K562 (cell line): Measurements from ENCODE around the gene MBD3. TPM values are rescaled to one million over a fixed set of nuclear protein-coding genes. Genes with fewer than 3 reads are reported as not detected.

ENCODE experiments used
- ASH1L ChIP-seq: fragments of 450-650 bp; IDR thresholded peaks from 2 replicates; pipeline ENCODE4 v1.6.1; 2018; ENCODE audit warnings: borderline replicate concordance, mild to moderate bottlenecking, low read depth; ENCODE audit not compliant: partially characterized antibody
- CBX1 ChIP-seq: sonication (generic); IDR thresholded peaks from 2 replicates; pipeline ENCODE4 v1.6.1; 2016; ENCODE audit warnings: antibody characterized with exemption, low read depth, mild to moderate bottlenecking
- DIDO1 ChIP-seq: fragments of 450-650 bp; IDR thresholded peaks from 2 replicates; pipeline ENCODE4 v1.6.1; 2016; ENCODE audit warnings: low read depth, missing biosample characterization, missing genetic modification characterization
- DNMT1 ChIP-seq: fragments of 450-650 bp; IDR thresholded peaks from 2 replicates; pipeline ENCODE4 v1.6.1; 2016; ENCODE audit warnings: antibody characterized with exemption, mild to moderate bottlenecking
- ETV6 ChIP-seq, 3 experiments: fragments of 150-350 bp in 1 of 3; sonication (generic) in 1 of 3; formaldehyde crosslinking in 1 of 3; IDR thresholded peaks; 2 replicates each; pipeline versions ENCODE4 v1.6.1 to v1.8.0; 2014 to 2022; ENCODE audit warnings: borderline replicate concordance in 2 of 3, low read depth in 2 of 3, antibody characterized with exemption in 1 of 3, low read length in 1 of 3, mild to moderate bottlenecking in 1 of 3, missing genetic modification reagents in 1 of 3
- HMG20A ChIP-seq: fragments of 450-650 bp; formaldehyde crosslinking; conservative IDR thresholded peaks from 2 replicates; pipeline ENCODE4 v1.4.0; 2020; ENCODE audit warnings: mild to moderate bottlenecking, mixed read lengths
- MIER1 ChIP-seq: fragments of 450-650 bp; IDR thresholded peaks from 2 replicates; pipeline ENCODE4 v1.6.1; 2016; ENCODE audit warnings: antibody characterized with exemption, mild to moderate bottlenecking, low read depth
- MTF1 ChIP-seq: fragments of 250-450 bp; sonication (Bioruptor Pico); IDR thresholded peaks from 2 replicates; pipeline ENCODE4 v1.9.0; 2021; ENCODE audit warnings: moderate library complexity, mild to moderate bottlenecking, inconsistent platforms, borderline replicate concordance
- NFE2L1 ChIP-seq: fragments of 450-650 bp; IDR thresholded peaks from 2 replicates; pipeline ENCODE4 v1.6.1; 2016; ENCODE audit warnings: missing genetic modification characterization, low read depth, mild to moderate bottlenecking, missing compliant biosample characterization, moderate library complexity, borderline replicate concordance
- NR4A1 ChIP-seq, 2 experiments: fragments of 250-450 bp in 1 of 2; fragments of 450-650 bp in 1 of 2; sonication (Bioruptor Pico) in 1 of 2; IDR thresholded peaks; 2 replicates each; pipeline versions ENCODE4 v1.4.0 to v1.6.1; 2016 to 2020; ENCODE audit warnings: mild to moderate bottlenecking in 2 of 2, missing compliant biosample characterization in 1 of 2, missing genetic modification characterization in 1 of 2, moderate library complexity in 1 of 2
- RFX1 ChIP-seq: fragments of 450-650 bp; IDR thresholded peaks from 2 replicates; pipeline ENCODE4 v1.6.1; 2016; ENCODE audit warnings: mild to moderate bottlenecking, moderate library complexity
- SMARCA4 ChIP-seq: fragments of 450-650 bp; IDR thresholded peaks from 2 replicates; pipeline ENCODE4 v1.6.1; 2016
- ZNF41 ChIP-seq: fragments of 250-450 bp; sonication (Bioruptor Pico); conservative IDR thresholded peaks from 2 replicates; pipeline ENCODE4 v1.4.0; 2020; ENCODE audit warnings: mild to moderate bottlenecking
- polyA plus RNA-seq, 8 experiments: library from polyadenylated mRNA; depleted of rRNA in 4 of 8; stranded (reverse) in 5 of 8; unstranded in 3 of 8; fragments of >200 nt; fragmentation: Nextera tagmentation in 2 of 8; fragmentation: Illumina TruSeq in 1 of 8; extraction: Ambion mirVana in 2 of 8; extraction: Trizol in 1 of 8; gene quantifications; 2 replicates each; pipeline versions ENCODE4 v1.2.1 to v1.2.3, GENCODE V29; 2011 to 2014; ENCODE audit warnings: inconsistent platforms in 1 of 8, missing spikeins in 1 of 8
- total RNA-seq, 7 experiments: library from RNA; depleted of rRNA in 6 of 7; stranded (reverse); fragments of >200 nt in 6 of 7; fragmentation: Illumina TruSeq in 2 of 7; extraction: Trizol in 2 of 7; gene quantifications; 2 replicates each; pipeline versions ENCODE4 v1.2.1 to v1.2.3, GENCODE V29; 2011 to 2021; ENCODE audit warnings: low replicate concordance in 1 of 7
- TF ChIP-seq, protein P1 (sequence below): IDR thresholded peaks from 2 replicates; pipeline ENCODE4 v1.6.1; 2011; ENCODE audit warnings: borderline replicate concordance, low read depth, mild to moderate bottlenecking, moderate library complexity, low read length; ENCODE audit not compliant: insufficient read depth, poor library complexity, severe bottlenecking
- TF ChIP-seq, protein P2 (sequence below): sonication (generic); formaldehyde crosslinking; IDR thresholded peaks from 2 replicates; pipeline ENCODE4 v1.8.1; 2023; ENCODE audit warnings: mild to moderate bottlenecking, missing genetic modification reagents
- TF ChIP-seq, protein P3 (sequence below), 2 experiments: fragments of 250-450 bp in 1 of 2; fragments of 450-650 bp in 1 of 2; sonication (Bioruptor Pico) in 1 of 2; IDR thresholded peaks; 2 replicates each; pipeline versions ENCODE4 v1.6.1 to v1.8.0; 2016 to 2021; ENCODE audit warnings: mild to moderate bottlenecking in 2 of 2, moderate library complexity in 2 of 2, missing compliant biosample characterization in 1 of 2, missing genetic modification characterization in 1 of 2
- TF ChIP-seq, protein P4 (sequence below): fragments of 200-800 bp; sonication (Bioruptor generic); IDR thresholded peaks from 2 replicates; pipeline ENCODE4 v1.6.1; 2017; ENCODE audit warnings: missing genetic modification characterization, missing compliant biosample characterization

MBD3 gene
- total and polyA plus RNA-seq, 9 of the 15 experiments (the other 6 are each of a cell fraction or from before 2014, with no cell fraction given) = 0.24 to 137 (median 30.9) TPM

DNA sequence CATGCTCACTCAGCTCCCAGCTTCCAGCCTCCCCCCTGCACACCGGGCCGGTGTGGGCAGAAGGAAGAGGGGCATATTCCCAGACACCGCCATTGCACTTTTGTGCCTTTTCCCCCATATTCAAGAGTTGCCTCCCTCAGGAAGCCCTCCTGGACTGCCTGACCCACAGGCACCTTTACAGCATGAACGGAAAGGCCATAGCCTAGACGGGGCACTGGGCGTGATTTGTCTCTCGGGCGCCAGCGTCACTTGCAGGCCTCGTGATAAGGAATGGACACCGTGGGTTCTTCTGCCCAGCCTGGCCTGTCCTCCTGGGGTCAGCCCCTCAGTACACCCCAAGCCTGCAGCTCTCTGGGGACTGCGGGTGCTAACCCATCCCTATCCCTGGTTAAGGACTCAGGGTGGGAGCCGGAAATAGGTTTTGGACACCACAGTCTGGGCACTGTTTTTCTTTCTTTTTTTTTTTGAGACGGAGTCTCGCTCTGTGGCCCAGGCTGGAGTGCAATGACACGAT, 13.5 kb upstream of the MBD3 start (continued):
- TF ChIP-seq, protein P1, sequence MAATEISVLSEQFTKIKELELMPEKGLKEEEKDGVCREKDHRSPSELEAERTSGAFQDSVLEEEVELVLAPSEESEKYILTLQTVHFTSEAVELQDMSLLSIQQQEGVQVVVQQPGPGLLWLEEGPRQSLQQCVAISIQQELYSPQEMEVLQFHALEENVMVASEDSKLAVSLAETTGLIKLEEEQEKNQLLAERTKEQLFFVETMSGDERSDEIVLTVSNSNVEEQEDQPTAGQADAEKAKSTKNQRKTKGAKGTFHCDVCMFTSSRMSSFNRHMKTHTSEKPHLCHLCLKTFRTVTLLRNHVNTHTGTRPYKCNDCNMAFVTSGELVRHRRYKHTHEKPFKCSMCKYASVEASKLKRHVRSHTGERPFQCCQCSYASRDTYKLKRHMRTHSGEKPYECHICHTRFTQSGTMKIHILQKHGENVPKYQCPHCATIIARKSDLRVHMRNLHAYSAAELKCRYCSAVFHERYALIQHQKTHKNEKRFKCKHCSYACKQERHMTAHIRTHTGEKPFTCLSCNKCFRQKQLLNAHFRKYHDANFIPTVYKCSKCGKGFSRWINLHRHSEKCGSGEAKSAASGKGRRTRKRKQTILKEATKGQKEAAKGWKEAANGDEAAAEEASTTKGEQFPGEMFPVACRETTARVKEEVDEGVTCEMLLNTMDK = no peak
- no peak for TF ChIP-seq MTF1
- TF ChIP-seq HMG20A (CRISPR knock-in tag) = 0 out of 2 replicates have a peak, but pooled peaks have one; percentile 22
- TF ChIP-seq MIER1 = peak; percentile 73; the same call in 1 of the 2 replicates
- TF ChIP-seq SMARCA4 = peak; percentile 70
- TF ChIP-seq ZNF41 (CRISPR knock-in tag) = no peak
- TF ChIP-seq, protein P2, sequence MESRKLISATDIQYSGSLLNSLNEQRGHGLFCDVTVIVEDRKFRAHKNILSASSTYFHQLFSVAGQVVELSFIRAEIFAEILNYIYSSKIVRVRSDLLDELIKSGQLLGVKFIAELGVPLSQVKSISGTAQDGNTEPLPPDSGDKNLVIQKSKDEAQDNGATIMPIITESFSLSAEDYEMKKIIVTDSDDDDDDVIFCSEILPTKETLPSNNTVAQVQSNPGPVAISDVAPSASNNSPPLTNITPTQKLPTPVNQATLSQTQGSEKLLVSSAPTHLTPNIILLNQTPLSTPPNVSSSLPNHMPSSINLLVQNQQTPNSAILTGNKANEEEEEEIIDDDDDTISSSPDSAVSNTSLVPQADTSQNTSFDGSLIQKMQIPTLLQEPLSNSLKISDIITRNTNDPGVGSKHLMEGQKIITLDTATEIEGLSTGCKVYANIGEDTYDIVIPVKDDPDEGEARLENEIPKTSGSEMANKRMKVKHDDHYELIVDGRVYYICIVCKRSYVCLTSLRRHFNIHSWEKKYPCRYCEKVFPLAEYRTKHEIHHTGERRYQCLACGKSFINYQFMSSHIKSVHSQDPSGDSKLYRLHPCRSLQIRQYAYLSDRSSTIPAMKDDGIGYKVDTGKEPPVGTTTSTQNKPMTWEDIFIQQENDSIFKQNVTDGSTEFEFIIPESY (CRISPR knock-in tag) = peak; percentile 54; the same call in 1 of the 2 replicates
- TF ChIP-seq ETV6 (IDR thresholded peaks at IDR 0.05; ENCODE audit: borderline replicate concordance in 1 of 2, low read depth in 2 of 2, low read length in 1 of 2) = no peak
- no peak for TF ChIP-seq ETV6 (CRISPR knock-in tag; IDR thresholded peaks at IDR 0.05; ENCODE audit: borderline replicate concordance)
- no peak for TF ChIP-seq DIDO1
- TF ChIP-seq ASH1L = peak; percentile 63
- peak; percentile 96 for TF ChIP-seq CBX1
- TF ChIP-seq, protein P3, sequence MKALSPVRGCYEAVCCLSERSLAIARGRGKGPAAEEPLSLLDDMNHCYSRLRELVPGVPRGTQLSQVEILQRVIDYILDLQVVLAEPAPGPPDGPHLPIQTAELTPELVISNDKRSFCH (CRISPR knock-in tag; IDR thresholded peaks at IDR 0.05) = no peak
- TF ChIP-seq, protein P3 (tag; IDR thresholded peaks at IDR 0.05) = 0 out of 2 replicates have a peak, but pooled peaks have one; percentile 4
- peak; percentile 74; the same call in 1 of the 2 replicates for TF ChIP-seq DNMT1
- TF ChIP-seq RFX1 = no peak
- TF ChIP-seq NR4A1 (CRISPR knock-in tag; IDR thresholded peaks at IDR 0.05) = 0 out of 2 replicates have a peak, but pooled peaks have one; percentile 84
- no peak for TF ChIP-seq NR4A1 (tag; IDR thresholded peaks at IDR 0.05)
- TF ChIP-seq NFE2L1 (tag) = no peak
- TF ChIP-seq, protein P4, sequence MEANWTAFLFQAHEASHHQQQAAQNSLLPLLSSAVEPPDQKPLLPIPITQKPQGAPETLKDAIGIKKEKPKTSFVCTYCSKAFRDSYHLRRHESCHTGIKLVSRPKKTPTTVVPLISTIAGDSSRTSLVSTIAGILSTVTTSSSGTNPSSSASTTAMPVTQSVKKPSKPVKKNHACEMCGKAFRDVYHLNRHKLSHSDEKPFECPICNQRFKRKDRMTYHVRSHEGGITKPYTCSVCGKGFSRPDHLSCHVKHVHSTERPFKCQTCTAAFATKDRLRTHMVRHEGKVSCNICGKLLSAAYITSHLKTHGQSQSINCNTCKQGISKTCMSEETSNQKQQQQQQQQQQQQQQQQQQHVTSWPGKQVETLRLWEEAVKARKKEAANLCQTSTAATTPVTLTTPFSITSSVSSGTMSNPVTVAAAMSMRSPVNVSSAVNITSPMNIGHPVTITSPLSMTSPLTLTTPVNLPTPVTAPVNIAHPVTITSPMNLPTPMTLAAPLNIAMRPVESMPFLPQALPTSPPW (CRISPR knock-in tag) = no peak
